Heart right ventricle (tissue), 16 donors: ENCODE data around the gene TENT5C. TPM values are rescaled to one million over a fixed set of nuclear protein-coding genes. Genes with fewer than 3 reads are reported as not detected.

Source experiments
- ATAC-seq, 8 donors: fragments of 200-7000 bp; cut with Tn5 transposase; one replicate each; pipeline ENCODE4 v1.9.1; 2020; ENCODE audit warnings: mild to moderate bottlenecking in 8 of 8, moderate library complexity in 8 of 8, moderate number of reproducible peaks in 1 of 8
- DNase-seq, 2 donors: peaks; one replicate each; pipeline ENCODE4 v3.0.0-alpha.2; 2020
- H3K27ac ChIP-seq, 10 donors: fragments of 200-600 bp; sonication (generic) in 2 of 10; one replicate each; pipeline versions ENCODE4 v1.5.0 to v1.8.0; 2020 to 2022; ENCODE audit warnings: mild to moderate bottlenecking in 3 of 10
- H3K27me3 ChIP-seq, 7 donors: fragments of 200-600 bp; one replicate each; pipeline ENCODE4 v1.8.0; 2021 to 2022; ENCODE audit warnings: mild to moderate bottlenecking in 2 of 7
- H3K36me3 ChIP-seq, 9 donors: fragments of 200-600 bp; sonication (generic) in 1 of 9; one replicate each; pipeline versions ENCODE4 v1.5.0 to v1.8.0; 2020 to 2022; ENCODE audit warnings: mild to moderate bottlenecking in 2 of 9
- H3K4me1 ChIP-seq, 9 donors: fragments of 200-600 bp; sonication (generic) in 1 of 9; one replicate each; pipeline versions ENCODE4 v1.5.0 to v1.8.0; 2020 to 2022; ENCODE audit warnings: mild to moderate bottlenecking in 4 of 9
- H3K4me3 ChIP-seq, 10 donors: fragments of 200-600 bp; sonication (generic) in 2 of 10; one replicate each; pipeline versions ENCODE4 v1.5.0 to v1.8.0; 2020 to 2022; ENCODE audit warnings: mild to moderate bottlenecking in 7 of 10, moderate library complexity in 2 of 10
- H3K9me3 ChIP-seq, 11 donors: fragments of 200-600 bp in 10 of 11; sonication (generic) in 2 of 11; one replicate each; pipeline versions ENCODE4 v1.5.0 to v1.8.0; 2013 to 2022; ENCODE audit warnings: mild to moderate bottlenecking in 2 of 11, control low read depth in 1 of 11, moderate library complexity in 1 of 11
- CTCF ChIP-seq, 9 donors: fragments of 200-600 bp; sonication (generic) in 2 of 9; IDR thresholded peaks; one replicate each; pipeline versions ENCODE4 v1.5.0 to v1.8.0; 2021 to 2022; ENCODE audit warnings: antibody characterized with exemption in 9 of 9, mild to moderate bottlenecking in 5 of 9, moderate library complexity in 1 of 9
- WGBS, 2 donors: extraction: QIAGEN DNeasy Blood & Tissue Kit; methylation state at CpG; one replicate each; pipeline ENCODE4 v1.1.7; 2013; ENCODE audit warnings: inconsistent platforms in 1 of 2; 5-methylcytosine and 5-hydroxymethylcytosine counted together
- intact Hi-C, 10 donors: fragments of 100-400 bp; cut with DNase I; formaldehyde crosslinking; loops; one replicate each; pipeline versions ENCODE4 v1.11.1 to v1.14.2; 2022
- polyA plus RNA-seq, 2 donors: library from polyadenylated mRNA; stranded (reverse); fragments of 200-250 nt; gene quantifications; one replicate each; pipeline ENCODE4 v1.2.3, GENCODE V29; 2013
- total RNA-seq, 10 donors: library from RNA; stranded (reverse); fragmentation: NEBNext Ultra II Directional in 3 of 10; extraction: Animal tissue kit (Norgen Biotek cat#: 25700) in 3 of 10; gene quantifications; one replicate each; pipeline versions ENCODE4 v1.2.1 to v1.2.4, GENCODE V29; 2021 to 2023
- donor health status: Arrhythmogenic right ventricular cardiomyopathy.
- donor health status: ischemic (EF 13 %, LVEDD 7.1; RV severe dilation, severe dysfunction).
- donor health status: healthy with polysubstance abuse.
- donor health status: DM: no; HTN: yes; CAD: no.
- donor health status: DM: no; HTN: no; CAD: no.
- donor health status: ischemic (EF 25% LVEDD 6.9; RV normal size, moderate dysfunction).
- donor health status: ischemic (EF 25% LVEDD 5.7; RV mildly dilated, moderate dysfunction).
- donor health status: healthy.
- donor health status: DM: yes; HTN: yes; CAD: no.
- donor health status: Ischemic cardiomyopathy.
- donor health status: ischemic (EF 35%, LVEDD 5.7; RV mildly dilated, moderate dysfunction).
- donor health status: nonischemic (EF 11% LVEDD 7.7; RV severe dilation, severe dysfunction).
- donor health status: DM: yes; HTN: yes; CAD: no.
- donor health status: PGD.
- donor health status: ischemic (EF 29% LVEDD 5.4; RV normal size, mild dysfunction).
- donor health status: nonischemic (EF 23%, LVEDD 6.1; RV moderate dilation, normal function).

TENT5C gene
- total and polyA plus RNA-seq, 12 donors: 3.1 to 23.1 (median 10.2) TPM

DNA sequence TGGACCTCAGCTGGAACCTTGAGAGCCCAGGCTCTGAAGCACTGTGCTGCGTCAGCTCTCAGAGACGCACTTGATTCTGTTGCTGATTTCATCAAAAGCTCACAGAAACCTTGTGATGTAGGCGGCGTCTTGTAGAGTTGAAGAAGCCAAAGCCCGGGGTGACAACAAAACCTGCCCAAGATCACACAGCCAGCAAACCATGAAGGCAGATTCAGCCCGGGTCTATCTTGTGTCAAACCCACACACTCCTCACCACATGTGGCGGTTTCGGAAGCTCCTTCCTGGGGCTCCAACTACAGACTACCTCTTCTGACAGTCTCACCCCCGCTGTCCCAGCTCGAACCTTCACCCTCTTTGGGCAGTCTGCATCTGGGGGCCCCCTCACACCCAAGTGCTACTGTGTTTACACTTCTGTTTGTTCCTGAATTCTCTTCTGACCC, 50.4 kb downstream of the TENT5C start:
- Histone ChIP-seq H3K4me1 (peaks cover 0 to 52% (median 8%) of the 10 kb centered on the region in 9 donors), H3K27me3 (no peaks in the 10 kb centered on the region), H3K36me3 (no peaks in the 10 kb centered on the region), H3K4me3 (no peak overlapping the region), H3K9me3 (no peaks in the 10 kb centered on the region), H3K27ac (peak overlapping the region in 1 of 10 donors; percentile 68)
- TF ChIP-seq CTCF (IDR thresholded peaks at IDR 0.05): no peak
- ATAC-seq: peak in 2 of 8 donors; percentile 44 to 46
- 86 to 91% methylated on average over 10 of the region's 10 CpGs for WGBS, 2 donors
- DNase-seq: no peak
- intact Hi-C loops: no loop called here

DNA sequence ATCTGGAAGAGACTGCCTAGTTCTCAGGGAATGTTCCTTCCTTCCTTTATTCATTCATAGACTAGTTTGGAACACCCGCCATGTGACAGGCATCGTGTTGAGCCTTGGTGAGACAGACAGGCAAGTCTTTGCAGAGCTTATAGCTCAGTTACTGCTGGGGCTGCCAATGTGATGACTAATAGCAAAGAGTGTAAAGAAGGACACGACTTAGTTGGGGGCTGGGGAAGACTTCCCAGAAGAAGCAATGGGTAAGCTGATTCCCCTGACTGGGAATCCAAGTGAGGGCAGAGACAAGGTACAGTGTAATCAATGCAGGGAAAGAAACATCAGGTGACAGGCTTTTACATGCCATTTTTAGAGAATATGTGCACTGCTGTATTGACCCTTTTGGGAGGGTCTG, 51.2 kb downstream of the TENT5C start:
- 34 to 35% methylated on average over 3 of the region's 3 CpGs for WGBS, 2 donors
- Histone ChIP-seq H3K9me3 (no peaks in the 10 kb centered on the region), H3K4me3 (no peak overlapping the region), H3K36me3 (no peaks in the 10 kb centered on the region), H3K4me1 (peaks cover 0 to 55% (median 8%) of the 10 kb centered on the region in 9 donors), H3K27ac (peak overlapping the region in 1 of 10 donors; percentile 68), H3K27me3 (no peaks in the 10 kb centered on the region)
- DNase-seq (no peak), ATAC-seq (peak in 4 of 8 donors; percentile 44 to 64 (median 55))
- TF ChIP-seq CTCF (IDR thresholded peaks at IDR 0.05): no peak
- intact Hi-C loops: no loop called here

DNA sequence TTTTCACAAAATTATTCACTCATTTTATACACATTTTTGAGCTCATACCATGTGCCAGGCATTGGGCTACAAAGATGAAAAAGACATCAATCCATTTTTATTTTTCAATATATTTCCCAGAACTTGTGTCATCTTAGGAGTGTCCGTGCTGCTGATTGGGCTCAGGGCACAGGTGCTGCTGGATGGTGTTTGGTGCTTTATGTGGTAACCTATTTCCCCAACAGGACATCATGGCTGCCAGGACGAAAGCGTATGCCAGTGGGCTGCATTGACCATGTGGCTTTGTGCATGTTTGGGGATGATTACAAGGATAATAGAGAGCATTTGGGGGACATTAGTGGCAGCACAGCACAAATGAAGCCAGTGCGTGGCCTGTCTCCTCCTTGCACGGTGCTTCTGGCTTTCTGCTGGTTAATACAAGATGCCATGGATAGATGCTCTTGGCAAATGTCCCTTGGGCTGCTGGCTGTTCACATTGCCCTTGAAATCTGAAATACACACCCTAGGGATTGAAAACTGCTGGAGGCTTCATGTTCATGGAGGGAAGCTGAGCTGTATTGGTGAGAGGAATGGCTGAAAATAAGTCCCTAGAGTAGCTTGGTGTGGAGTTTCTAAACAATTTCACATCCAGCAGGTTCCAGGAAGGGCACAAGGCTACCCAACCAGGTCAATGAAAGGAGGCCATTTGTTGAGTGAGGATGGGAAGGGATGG, 52.3 kb downstream of the TENT5C start:
- H3K4me3 ChIP-seq: no peak overlapping the region
- no peaks in the 10 kb centered on the region for H3K27me3 ChIP-seq
- 82 to 88% methylated on average over 5 of the region's 5 CpGs for whole genome bisulfite sequencing, 2 donors
- no peak for TF ChIP-seq CTCF (IDR thresholded peaks at IDR 0.05)
- intact Hi-C loops: no loop called here
- ATAC-seq (no peak), DNase-seq (no peak)
- H3K9me3 ChIP-seq: peaks cover 0 to 6% (median 0%) of the 10 kb centered on the region in 11 donors
- peak overlapping the region in 1 of 10 donors; percentile 33 for H3K27ac ChIP-seq
- peaks cover 0 to 52% (median 8%) of the 10 kb centered on the region in 9 donors for H3K4me1 ChIP-seq
- no peaks in the 10 kb centered on the region for H3K36me3 ChIP-seq

GRCh38 chr1:117658676-117659075, 52.8 kb downstream of the TENT5C start:
- peak overlapping the region in 1 of 10 donors; percentile 53 for H3K27ac ChIP-seq

More at GRCh38 chr1:117658676-117659075, 52.8 kb downstream of the TENT5C start:
- Histone ChIP-seq H3K27me3 (no peaks in the 10 kb centered on the region), H3K9me3 (peaks cover 0 to 6% (median 0%) of the 10 kb centered on the region in 11 donors), H3K36me3 (no peaks in the 10 kb centered on the region), H3K4me1 (peaks cover 0 to 48% (median 8%) of the 10 kb centered on the region in 9 donors), H3K4me3 (no peak overlapping the region)
- DNase-seq (no peak), ATAC-seq (no peak)
- intact Hi-C loops: no loop called here
- WGBS, 2 donors: 61 to 62% methylated on average over 3 of the region's 3 CpGs
- TF ChIP-seq CTCF (IDR thresholded peaks at IDR 0.05): no peak
